Measurements from ENCODE around the gene SUMO4. TPM values are rescaled to one million over a fixed set of nuclear protein-coding genes. Genes with fewer than 3 reads are reported as not detected.

The SUMO4 gene
- total RNA-seq, 3 donors from 2014 or later (not counting 1 experiment from before 2014, with no cell fraction given), result 3.4 to 5.3 (median 4.8) TPM

DNA sequence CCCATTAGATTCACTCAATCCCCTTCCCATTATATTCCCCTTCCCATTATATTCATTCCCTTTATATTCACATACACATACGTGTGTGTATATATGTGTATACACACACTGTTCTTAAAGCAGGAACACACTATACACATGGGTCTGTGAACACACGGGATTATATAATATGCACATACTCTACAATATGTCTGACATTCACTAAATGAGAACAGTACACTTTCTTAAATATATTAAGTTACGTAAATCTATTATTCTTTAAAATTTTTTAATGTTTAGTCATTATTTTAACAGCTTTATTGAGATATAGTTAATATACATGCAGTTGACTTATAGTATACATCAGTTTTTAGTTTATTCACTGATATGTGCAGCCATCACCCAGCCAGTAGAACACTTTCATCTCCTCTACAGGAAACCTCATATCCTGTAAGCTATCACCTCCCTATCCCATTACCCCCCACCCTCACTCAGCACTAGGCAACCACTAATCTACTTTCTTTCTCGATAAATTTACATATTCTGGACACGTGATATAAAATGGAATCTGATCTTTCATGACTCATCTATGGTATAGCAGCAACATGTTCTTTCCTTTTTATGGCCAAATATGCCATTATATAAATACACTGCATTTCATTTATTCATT, 13.9 kb upstream of the SUMO4 start:
- no peaks in the 10 kb centered on the region for H3K4me1 ChIP-seq (ENCODE audit: control insufficient read depth, insufficient read depth, low read length)
- H3K4me1 Mint-ChIP-seq, result peaks cover 21 to 33% of the 10 kb centered on the region in 2 donors
- peak overlapping the region in 1 of 2 donors; percentile 0 for H3K27ac Mint-ChIP-seq
- H3K9me3 ChIP-seq (ENCODE audit: control insufficient read depth, insufficient read depth, low read length), result no peaks in the 10 kb centered on the region
- no peaks in the 10 kb centered on the region for H3K9me3 Mint-ChIP-seq
- no peak for DNase-seq
- peak in 2 of 3 donors; percentile 53 to 55 for ATAC-seq
- no peak overlapping the region for H3K4me3 ChIP-seq (ENCODE audit: low read length)
- 85% methylated on average over 2 of the region's 5 CpGs for WGBS (ENCODE audit: insufficient coverage)
- H3K27me3 ChIP-seq (ENCODE audit: control insufficient read depth, insufficient read depth, low read length), result no peaks in the 10 kb centered on the region
- H3K27ac ChIP-seq (ENCODE audit: low read length), result no peak overlapping the region
- TF ChIP-seq, protein P1, sequence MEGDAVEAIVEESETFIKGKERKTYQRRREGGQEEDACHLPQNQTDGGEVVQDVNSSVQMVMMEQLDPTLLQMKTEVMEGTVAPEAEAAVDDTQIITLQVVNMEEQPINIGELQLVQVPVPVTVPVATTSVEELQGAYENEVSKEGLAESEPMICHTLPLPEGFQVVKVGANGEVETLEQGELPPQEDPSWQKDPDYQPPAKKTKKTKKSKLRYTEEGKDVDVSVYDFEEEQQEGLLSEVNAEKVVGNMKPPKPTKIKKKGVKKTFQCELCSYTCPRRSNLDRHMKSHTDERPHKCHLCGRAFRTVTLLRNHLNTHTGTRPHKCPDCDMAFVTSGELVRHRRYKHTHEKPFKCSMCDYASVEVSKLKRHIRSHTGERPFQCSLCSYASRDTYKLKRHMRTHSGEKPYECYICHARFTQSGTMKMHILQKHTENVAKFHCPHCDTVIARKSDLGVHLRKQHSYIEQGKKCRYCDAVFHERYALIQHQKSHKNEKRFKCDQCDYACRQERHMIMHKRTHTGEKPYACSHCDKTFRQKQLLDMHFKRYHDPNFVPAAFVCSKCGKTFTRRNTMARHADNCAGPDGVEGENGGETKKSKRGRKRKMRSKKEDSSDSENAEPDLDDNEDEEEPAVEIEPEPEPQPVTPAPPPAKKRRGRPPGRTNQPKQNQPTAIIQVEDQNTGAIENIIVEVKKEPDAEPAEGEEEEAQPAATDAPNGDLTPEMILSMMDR (IDR thresholded peaks at IDR 0.05), result no peak
- peaks cover 14% of the 10 kb centered on the region for H3K36me3 Mint-ChIP-seq
- intact Hi-C loops (cut with micrococcal nuclease), result no loop called here
- no peaks in the 10 kb centered on the region for H3K27me3 Mint-ChIP-seq (ENCODE audit: low read depth in 2 of 2)
- peaks cover 17% of the 10 kb centered on the region for H3K36me3 ChIP-seq (ENCODE audit: control insufficient read depth, insufficient read depth, low read length)
- no peak overlapping the region for H3K4me3 Mint-ChIP-seq

DNA sequence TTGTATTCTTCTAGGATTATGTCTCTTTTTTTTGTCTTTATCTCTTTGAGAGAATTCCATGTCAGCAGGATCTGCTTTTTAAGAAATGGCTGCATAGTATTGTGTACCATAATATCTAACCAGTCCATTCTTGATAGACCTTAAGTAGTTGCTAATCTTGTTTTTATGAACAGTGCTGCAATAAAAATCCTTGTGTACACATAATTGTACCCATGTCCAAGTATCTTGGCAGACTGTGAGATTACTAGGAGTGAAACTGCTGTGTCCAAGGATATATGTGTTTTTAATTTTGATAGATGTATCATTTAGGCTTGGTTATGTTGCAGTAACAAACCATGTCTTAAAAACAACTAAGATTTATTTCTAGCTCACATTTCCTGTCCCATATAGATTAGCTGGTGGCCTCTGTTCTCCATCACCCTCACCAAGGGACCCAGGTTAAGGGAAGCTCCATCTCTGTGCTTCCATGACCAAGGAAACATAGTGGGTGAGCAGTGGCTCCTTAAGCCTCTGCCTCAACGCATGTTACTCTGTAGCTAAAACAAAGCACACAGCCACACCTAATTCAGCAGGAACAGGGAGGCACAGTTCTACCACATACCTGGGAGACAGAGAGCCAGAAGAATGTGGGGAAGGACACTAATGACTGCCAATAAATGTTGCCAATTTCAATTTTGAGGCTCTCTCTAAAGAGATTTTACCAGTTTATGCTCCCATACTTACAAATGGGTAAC, 12.1 kb upstream of the SUMO4 start:
- Mint-ChIP-seq H3K27me3 (ENCODE audit: low read depth in 2 of 2) (no peaks in the 10 kb centered on the region), H3K27ac (no peak overlapping the region), H3K4me3 (no peak overlapping the region), H3K9me3 (no peaks in the 10 kb centered on the region), H3K36me3 (peaks cover 14% of the 10 kb centered on the region), H3K4me1 (peaks cover 30 to 43% of the 10 kb centered on the region in 2 donors)
- no peak for DNase-seq
- intact Hi-C loops (cut with micrococcal nuclease), result no loop called here
- Histone ChIP-seq H3K36me3 (ENCODE audit: control insufficient read depth, insufficient read depth, low read length) (peaks cover 8% of the 10 kb centered on the region), H3K27ac (ENCODE audit: low read length) (no peak overlapping the region), H3K4me1 (ENCODE audit: control insufficient read depth, insufficient read depth, low read length) (no peaks in the 10 kb centered on the region), H3K9me3 (ENCODE audit: control insufficient read depth, insufficient read depth, low read length) (no peaks in the 10 kb centered on the region), H3K4me3 (ENCODE audit: low read length) (no peak overlapping the region), H3K27me3 (ENCODE audit: control insufficient read depth, insufficient read depth, low read length) (no peaks in the 10 kb centered on the region)
- ATAC-seq, result no peak
- TF ChIP-seq, protein P1 (IDR thresholded peaks at IDR 0.05), result no peak
- 86% methylated on average over 1 of the region's 1 CpG for WGBS (ENCODE audit: insufficient coverage)

DNA sequence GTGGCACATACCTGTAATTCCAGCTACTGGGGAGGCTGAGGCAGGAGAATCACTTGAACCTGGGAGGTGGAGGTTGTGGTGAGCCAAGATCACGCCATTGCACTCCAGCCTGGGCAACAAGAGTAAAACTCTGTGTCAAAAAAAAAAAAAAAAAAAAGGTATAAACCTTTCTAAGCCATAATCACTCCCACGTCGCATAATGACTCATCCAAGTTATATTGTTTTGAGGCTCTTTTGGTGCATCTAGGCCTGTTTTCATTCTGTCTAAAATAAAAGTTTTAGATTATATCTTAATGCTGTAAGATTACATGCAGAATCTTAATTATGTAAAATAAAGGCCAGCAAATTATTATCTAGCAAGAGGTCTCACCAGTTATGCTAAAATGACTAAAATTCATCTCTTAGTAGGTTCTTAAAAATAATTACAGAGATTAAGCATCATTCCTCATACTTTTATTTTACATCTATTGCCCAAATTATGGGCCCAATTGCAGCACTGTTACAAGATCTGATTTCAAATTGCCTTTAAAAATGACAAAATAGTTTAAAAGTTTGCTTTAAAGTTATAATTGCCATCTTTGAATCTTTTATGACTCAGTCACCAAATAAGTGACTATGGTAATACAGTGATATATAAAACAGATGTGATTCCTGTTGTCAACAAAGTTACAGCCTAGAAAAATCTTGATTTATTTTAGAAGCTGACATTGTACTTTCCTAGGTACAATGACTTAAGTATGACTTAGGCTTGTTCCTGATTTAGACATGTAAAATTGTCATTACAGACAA, 10.4 kb upstream of the SUMO4 start:
- no peaks in the 10 kb centered on the region for H3K9me3 Mint-ChIP-seq
- no CpG with 5 or more reads among the region's 3 CpGs for WGBS (ENCODE audit: insufficient coverage)
- peaks cover 6% of the 10 kb centered on the region for H3K36me3 ChIP-seq (ENCODE audit: control insufficient read depth, insufficient read depth, low read length)
- H3K27ac ChIP-seq (ENCODE audit: low read length), result no peak overlapping the region
- no peaks in the 10 kb centered on the region for H3K4me1 ChIP-seq (ENCODE audit: control insufficient read depth, insufficient read depth, low read length)
- intact Hi-C loops (cut with micrococcal nuclease), result no loop called here
- H3K27me3 ChIP-seq (ENCODE audit: control insufficient read depth, insufficient read depth, low read length), result no peaks in the 10 kb centered on the region
- TF ChIP-seq, protein P1 (IDR thresholded peaks at IDR 0.05), result no peak
- no peaks in the 10 kb centered on the region for H3K27me3 Mint-ChIP-seq (ENCODE audit: low read depth in 2 of 2)
- no peak for DNase-seq
- H3K4me1 Mint-ChIP-seq, result peaks cover 48 to 51% of the 10 kb centered on the region in 2 donors
- H3K27ac Mint-ChIP-seq, result no peak overlapping the region
- H3K36me3 Mint-ChIP-seq, result peaks cover 14% of the 10 kb centered on the region
- no peak for ATAC-seq
- no peak overlapping the region for H3K4me3 ChIP-seq (ENCODE audit: low read length)
- H3K9me3 ChIP-seq (ENCODE audit: control insufficient read depth, insufficient read depth, low read length), result no peaks in the 10 kb centered on the region
- H3K4me3 Mint-ChIP-seq, result no peak overlapping the region

All from natural killer cell (primary cell).